MM.1S (cell line): ENCODE results near the gene WEE2.

ENCODE experiments used
- EZH2 ChIP-seq: fragments of 300-600 bp; sonication (generic); optimal IDR thresholded peaks from 2 replicates; pipeline ENCODE3; 2017; ENCODE audit warnings: low read depth, mild to moderate bottlenecking, antibody characterized with exemption, low read length, mixed read lengths
- EZH2phosphoT487 ChIP-seq: fragments of 300-600 bp; sonication (generic); IDR thresholded peaks from 2 replicates; pipeline ENCODE4 v1.6.1; 2018; ENCODE audit warnings: antibody characterized with exemption, low read length
- TF ChIP-seq, protein P1 (sequence below): fragments of 300-600 bp; sonication (generic); IDR thresholded peaks from 2 replicates; pipeline ENCODE4 v1.5.1; 2016; ENCODE audit warnings: antibody characterized with exemption, low read length, mixed read lengths

DNA sequence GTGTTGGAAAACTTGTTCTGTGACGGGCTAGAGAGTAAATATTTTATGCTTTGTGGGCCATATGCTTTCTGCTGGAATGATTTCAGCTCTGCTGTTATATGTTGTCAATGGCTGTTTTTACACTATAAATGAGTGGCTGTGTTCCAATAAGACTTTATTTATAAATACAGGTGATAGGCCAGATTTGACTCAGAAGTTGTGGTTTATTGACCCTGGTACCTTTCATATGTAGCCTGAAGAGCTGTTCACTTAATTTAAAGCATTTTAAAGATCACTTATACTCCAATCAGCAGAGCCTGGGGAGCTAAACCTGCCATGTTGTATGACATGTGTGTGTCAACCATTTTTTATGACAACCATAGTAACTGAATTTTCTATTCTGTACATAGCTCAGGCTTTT, 20.9 kb downstream of the WEE2 start:
- TF ChIP-seq, protein P1, sequence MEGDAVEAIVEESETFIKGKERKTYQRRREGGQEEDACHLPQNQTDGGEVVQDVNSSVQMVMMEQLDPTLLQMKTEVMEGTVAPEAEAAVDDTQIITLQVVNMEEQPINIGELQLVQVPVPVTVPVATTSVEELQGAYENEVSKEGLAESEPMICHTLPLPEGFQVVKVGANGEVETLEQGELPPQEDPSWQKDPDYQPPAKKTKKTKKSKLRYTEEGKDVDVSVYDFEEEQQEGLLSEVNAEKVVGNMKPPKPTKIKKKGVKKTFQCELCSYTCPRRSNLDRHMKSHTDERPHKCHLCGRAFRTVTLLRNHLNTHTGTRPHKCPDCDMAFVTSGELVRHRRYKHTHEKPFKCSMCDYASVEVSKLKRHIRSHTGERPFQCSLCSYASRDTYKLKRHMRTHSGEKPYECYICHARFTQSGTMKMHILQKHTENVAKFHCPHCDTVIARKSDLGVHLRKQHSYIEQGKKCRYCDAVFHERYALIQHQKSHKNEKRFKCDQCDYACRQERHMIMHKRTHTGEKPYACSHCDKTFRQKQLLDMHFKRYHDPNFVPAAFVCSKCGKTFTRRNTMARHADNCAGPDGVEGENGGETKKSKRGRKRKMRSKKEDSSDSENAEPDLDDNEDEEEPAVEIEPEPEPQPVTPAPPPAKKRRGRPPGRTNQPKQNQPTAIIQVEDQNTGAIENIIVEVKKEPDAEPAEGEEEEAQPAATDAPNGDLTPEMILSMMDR = no peak
- TF ChIP-seq EZH2phosphoT487 = no peak
- TF ChIP-seq EZH2 = no peak
